H1 (cell line): ENCODE data around the gene LURAP1L. TPM values are rescaled to one million over a fixed set of nuclear protein-coding genes. Genes with fewer than 3 reads are reported as not detected.

ENCODE experiments used
- EP300 ChIP-seq, 2 experiments: IDR thresholded peaks; 1 replicate in 1 of 2; 2 replicates in 1 of 2; pipeline ENCODE4 v1.6.1; 2011 to 2012; ENCODE audit warnings: low read depth in 2 of 2, low read length in 2 of 2, mild to moderate bottlenecking in 2 of 2, borderline replicate concordance in 1 of 2, inconsistent platforms in 1 of 2, moderate library complexity in 1 of 2
- polyA plus RNA-seq, 7 experiments: library from polyadenylated mRNA; depleted of rRNA in 3 of 7; stranded (reverse) in 5 of 7; unstranded in 2 of 7; fragments of >200 nt in 5 of 7; fragments of 200-250 nt in 2 of 7; gene quantifications; 1 replicate in 5 of 7; 2 replicates in 1 of 7; 4 replicates in 1 of 7; pipeline versions ENCODE4 v1.2.1 to v1.2.3, GENCODE V29; 2011 to 2013; ENCODE audit warnings: missing spikeins in 2 of 7, mixed read lengths in 2 of 7
- total RNA-seq: library from RNA; stranded (reverse); fragmentation: NEBNext Ultra II Directional; extraction: Animal tissue kit (Norgen Biotek cat#: 25700); gene quantifications from 2 replicates; pipeline ENCODE4 v1.2.1, GENCODE V29; 2021

The LURAP1L gene
- total and polyA plus RNA-seq, 2 of the 8 experiments (the other 6 are each of a cell fraction or from before 2014, with no cell fraction given) = 0.63 to 1.2 TPM

- no peak for TF ChIP-seq EP300 (IDR thresholded peaks at IDR 0.05; ENCODE audit: borderline replicate concordance in 1 of 2, low read depth in 2 of 2, low read length in 2 of 2)
Measured at GRCh38 chr9:12843735-12844134, 68.9 kb downstream of the LURAP1L start (continued).
